GM12878 (cell line): Measurements from ENCODE around the gene SHC4. TPM values are rescaled to one million over a fixed set of nuclear protein-coding genes. Genes with fewer than 3 reads are reported as not detected.

Experiments used
- ATAC-seq: fragments of 200-7000 bp; cut with Tn5 transposase; 3 replicates; pipeline ENCODE4 v1.9.1; 2020; ENCODE audit warnings: mild to moderate bottlenecking, moderate library complexity
- BruUV-seq: library from RNA; stranded (reverse); fragments of 400-500 nt; replicated peaks from 2 replicates; lab custom pipeline; 2021; lab: Mats Ljungman, UMichigan
- CTCF ChIA-PET: fragments of 300-600 bp; sonication (Branson Sonifier 250); formaldehyde crosslinking; extraction: SDS; loops from one replicate; lab custom pipeline; 2021; ENCODE audit warnings: inconsistent platforms; lab: Yijun Ruan, JAX
- POLR2A ChIA-PET: fragments of 350-600 bp; formaldehyde crosslinking; extraction: SDS; loops from one replicate; lab custom pipeline; 2021; ENCODE audit warnings: inconsistent platforms; lab: Charles Lee
- RAD21 ChIA-PET: fragments of 300-600 bp; sonication (Branson Sonifier 250); formaldehyde crosslinking; loops from one replicate; lab custom pipeline; 2023; ENCODE audit warnings: antibody characterized with exemption; ENCODE audit not compliant: unreplicated experiment; lab: Charles Lee
- SMC1A ChIA-PET: fragments of 300-600 bp; sonication (Branson Sonifier 250); formaldehyde crosslinking; loops from one replicate; lab custom pipeline; 2023; ENCODE audit not compliant: unreplicated experiment, uncharacterized antibody; lab: Charles Lee
- DNase-seq: peaks from one replicate; pipeline ENCODE4 v3.0.0-alpha.2; 2011; ENCODE audit warnings: low read depth, low spot score
- FAIRE-seq: peaks from 3 replicates; lab custom pipeline; 2011; peaks lifted over from hg19 to GRCh38; lab: Jason Lieb, UNC
- H2AFZ ChIP-seq: 2 replicates; pipeline ENCODE4 v1.6.0; 2011; ENCODE audit warnings: low read depth, low read length, control low read depth; ENCODE audit not compliant: control insufficient read depth
- H3K27ac ChIP-seq: 2 replicates; pipeline ENCODE4 v1.5.1; 2011; ENCODE audit warnings: control low read depth; ENCODE audit not compliant: control insufficient read depth, insufficient read depth
- H3K27me3 ChIP-seq, 2 experiments: replicated peaks in 1 of 2; 2 replicates each; pipeline versions ENCODE4 v1.6.0 to v1.6.1; 2011; ENCODE audit warnings: low read length in 1 of 2; ENCODE audit not compliant: control insufficient read depth in 2 of 2, insufficient read depth in 2 of 2
- H3K36me3 ChIP-seq, 2 experiments: 2 replicates each; pipeline ENCODE4 v1.5.1; 2011; ENCODE audit warnings: low read length in 1 of 2; ENCODE audit not compliant: control insufficient read depth in 2 of 2, insufficient read depth in 2 of 2
- H3K4me1 ChIP-seq: 2 replicates; pipeline ENCODE4 v1.6.1; 2011; ENCODE audit warnings: mild to moderate bottlenecking, low read length, moderate library complexity, mixed read lengths; ENCODE audit not compliant: control insufficient read depth, insufficient read depth
- H3K4me2 ChIP-seq: 2 replicates; pipeline ENCODE4 v1.6.0; 2011; ENCODE audit warnings: control low read depth; ENCODE audit not compliant: control insufficient read depth, insufficient read depth
- H3K4me3 ChIP-seq: fragments of 200-600 bp; sonication (generic); 2 replicates; pipeline ENCODE4 v1.5.1; 2016
- H3K79me2 ChIP-seq: 2 replicates; pipeline ENCODE4 v1.6.0; 2011; ENCODE audit warnings: low read length; ENCODE audit not compliant: control insufficient read depth, insufficient read depth
- H3K9ac ChIP-seq: 2 replicates; pipeline ENCODE4 v1.8.0; 2011; ENCODE audit warnings: low read length, control low read depth, mixed read lengths; ENCODE audit not compliant: control insufficient read depth, insufficient read depth
- H3K9me3 ChIP-seq: replicated peaks from 3 replicates; pipeline ENCODE4 v1.5.1; 2011; ENCODE audit warnings: mild to moderate bottlenecking, low read length; ENCODE audit not compliant: control insufficient read depth, insufficient read depth
- H4K20me1 ChIP-seq: 2 replicates; pipeline ENCODE4 v1.6.0; 2011; ENCODE audit not compliant: control insufficient read depth, insufficient read depth
- EED ChIP-seq: sonication (generic); IDR thresholded peaks from 2 replicates; pipeline ENCODE4 v1.6.1; 2016; ENCODE audit warnings: antibody characterized with exemption, low read depth
- FOXK2 ChIP-seq: fragments of 450-650 bp; IDR thresholded peaks from 2 replicates; pipeline ENCODE4 v1.6.1; 2017; ENCODE audit warnings: mild to moderate bottlenecking, moderate library complexity
- IKZF2 ChIP-seq, 2 experiments: fragments of 450-650 bp; IDR thresholded peaks; 2 replicates each; pipeline ENCODE4 v1.6.1; 2017; ENCODE audit warnings: mild to moderate bottlenecking in 2 of 2, moderate library complexity in 2 of 2
- JUNB ChIP-seq: IDR thresholded peaks from 2 replicates; pipeline ENCODE4 v1.6.1; 2016; ENCODE audit warnings: antibody characterized with exemption, mild to moderate bottlenecking
- MEF2B ChIP-seq: fragments of 450-650 bp; IDR thresholded peaks from 2 replicates; pipeline ENCODE4 v1.6.1; 2018; ENCODE audit warnings: mild to moderate bottlenecking, moderate library complexity; ENCODE audit not compliant: partially characterized antibody, poor library complexity, severe bottlenecking
- SMC3 ChIP-seq: IDR thresholded peaks from 2 replicates; pipeline ENCODE4 v1.6.1; 2011; ENCODE audit warnings: low read length, improper control_type of control experiment, borderline replicate concordance
- WGBS: methylation state at CpG from one replicate; pipeline ENCODE4 v1.1.6; 2016; ENCODE audit warnings: low lambda C conversion rate; ENCODE audit not compliant: insufficient replicate concordance, insufficient coverage; ENCODE audit errors: missing lambda C conversion rate; 5-methylcytosine and 5-hydroxymethylcytosine counted together
- in situ Hi-C: fragments of 300-500 bp; cut with MboI; formaldehyde crosslinking; loops from 9 replicates; pipeline ENCODE4 v1.14.3; 2018; ENCODE audit warnings: mixed read lengths
- intact Hi-C: fragments of 100-400 bp; cut with micrococcal nuclease; formaldehyde crosslinking; loops from one replicate; pipeline ENCODE4 v1.14.2; 2022; ENCODE audit not compliant: unreplicated experiment
- polyA plus RNA-seq, 11 experiments: library from polyadenylated mRNA; depleted of rRNA in 4 of 11; unstranded in 6 of 11; stranded (reverse) in 5 of 11; fragments of >200 nt; fragmentation: Nextera tagmentation in 4 of 11; fragmentation: Illumina TruSeq in 1 of 11; extraction: Ambion mirVana in 4 of 11; extraction: Trizol in 1 of 11; gene quantifications; 1 replicate in 1 of 11; 2 replicates in 10 of 11; pipeline versions ENCODE4 v1.2.1 to v1.2.3, GENCODE V29; 2011 to 2016; ENCODE audit warnings: inconsistent platforms in 2 of 11, missing spikeins in 2 of 11, low read depth in 1 of 11
- total RNA-seq, 4 experiments: library from RNA; depleted of rRNA in 3 of 4; stranded (reverse); fragments of >200 nt in 3 of 4; fragmentation: Illumina TruSeq in 1 of 4; extraction: Trizol in 1 of 4; gene quantifications; 2 replicates each; pipeline versions ENCODE4 v1.2.1 to v1.2.3, GENCODE V29; 2013 to 2021

Gene SHC4
- total and polyA plus RNA-seq, 10 of the 15 experiments (the other 5 are each of a cell fraction or from before 2014, with no cell fraction given) = 0.04 to 0.87 (median 0.14) TPM

- H3K27ac ChIP-seq = no peak overlapping the region
- intact Hi-C loops = no loop called here
- no peak overlapping the region for H2AFZ ChIP-seq
- TF ChIP-seq MEF2B (peak; percentile 53), SMC3 (no peak)
- WGBS = 18% methylated on average over 3 of the region's 3 CpGs
- POLR2A ChIA-PET = interaction anchor here (0.9 kb wide), 1 partner anchor 12 kb away, joined by 3 read pairs; the partner anchor contains the start of gene EID1
- no peaks in the 10 kb centered on the region for H3K4me1 ChIP-seq
- H3K4me3 ChIP-seq = no peak overlapping the region
- DNase-seq (no peak), FAIRE-seq (no peak), ATAC-seq (peak; percentile 54)
- CTCF ChIA-PET = interaction anchor here (0.6 to 13.1 kb wide), 5 partner anchors 12 to 1443 kb away, joined by 3 to 134 read pairs (median 12); partner anchors contain the start of gene EID1
- no peak overlapping the region for H3K4me2 ChIP-seq
- no peaks in the 10 kb centered on the region; a peak in 1 of 4 replicates for H3K27me3 ChIP-seq
- H3K9me3 ChIP-seq = no peaks in the 10 kb centered on the region
- in situ Hi-C loops = loop anchor here (5.0 to 10.0 kb wide), 2 partner anchors 287 to 1139 kb away; no protein-coding TSS in a partner anchor
- SMC1A ChIA-PET = interaction anchor here (0.8 to 4.8 kb wide), 9 partner anchors 9 to 280 kb away, joined by 3 to 32 read pairs (median 4); partner anchors contain the start of genes EID1 and SHC4
- RAD21 ChIA-PET = interaction anchor here (0.9 to 1.5 kb wide), 3 partner anchors 98 to 110 kb away, joined by 3 to 6 read pairs (median 5); partner anchors contain the start of gene SHC4
- H3K9ac ChIP-seq = no peak overlapping the region
- no peaks in the 10 kb centered on the region for H3K36me3 ChIP-seq
- no peaks in the 10 kb centered on the region for H4K20me1 ChIP-seq
- H3K79me2 ChIP-seq = no peaks in the 10 kb centered on the region
- BruUV-seq = no TSS peak
Observed at GRCh38 chr15:48865370-48866079, 98.2 kb downstream of the SHC4 start.

DNA sequence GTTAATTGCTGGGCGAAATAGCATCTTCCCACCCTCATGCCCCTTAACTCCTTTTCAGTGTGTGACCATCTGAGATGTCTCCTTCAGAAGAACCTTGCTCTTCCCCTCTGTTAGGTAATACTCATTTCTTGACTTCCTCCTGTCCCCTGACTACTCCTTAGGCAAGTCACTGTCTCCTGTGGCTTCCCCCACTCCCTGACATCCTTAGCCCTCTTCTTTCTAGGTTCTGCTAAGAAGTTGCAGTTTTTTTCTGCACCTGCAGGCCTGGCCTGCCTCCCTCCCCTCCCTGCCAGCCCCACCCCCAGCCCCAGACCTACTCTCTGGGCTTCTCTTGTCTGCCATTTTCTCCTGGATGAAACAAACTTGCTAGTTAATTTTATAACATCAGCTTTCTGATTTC is 101.0 kb downstream of the SHC4 start:
- Histone ChIP-seq H3K27ac (no peak overlapping the region), H4K20me1 (no peaks in the 10 kb centered on the region), H3K4me3 (no peak overlapping the region), H3K27me3 (no peaks in the 10 kb centered on the region; a peak in 1 of 4 replicates), H3K9ac (no peak overlapping the region), H3K79me2 (no peaks in the 10 kb centered on the region), H3K4me2 (no peak overlapping the region), H3K36me3 (no peaks in the 10 kb centered on the region), H3K9me3 (no peaks in the 10 kb centered on the region), H3K4me1 (no peaks in the 10 kb centered on the region), H2AFZ (peak overlapping the region; percentile 58)
- ChIA-PET CTCF (interaction anchor here (1.0 to 13.1 kb wide), 29 partner anchors 9 to 1283 kb away, joined by 3 to 134 read pairs (median 7); partner anchors contain the start of genes EID1, FGF7, SECISBP2L and SHC4), SMC1A (interaction anchor here (0.6 to 7.3 kb wide), 27 partner anchors 8 to 1140 kb away, joined by 3 to 112 read pairs (median 6); partner anchors contain the start of genes CEP152, COPS2, FGF7 and SHC4), POLR2A (no interaction called here), RAD21 (interaction anchor here (1.0 to 3.5 kb wide), 12 partner anchors 15 to 1188 kb away, joined by 3 to 78 read pairs (median 14); partner anchors contain the start of genes EID1, FGF7 and SHC4)
- in situ Hi-C loops = loop anchor here (5.0 to 10.0 kb wide), 3 partner anchors 560 to 1280 kb away; partner anchors contain the start of gene FGF7
- DNase-seq = no peak
- intact Hi-C loops = loop anchor here (1.0 to 5.0 kb wide), 4 partner anchors 104 to 1285 kb away; partner anchors contain the start of gene SECISBP2L
- WGBS = 0% methylated on average over 1 of the region's 1 CpG
- no peak for FAIRE-seq
- no TSS peak for BruUV-seq
- peak; percentile 66 for ATAC-seq
- TF ChIP-seq EED (peak; percentile 36; the same call in 1 of the 2 replicates), JUNB (0 out of 2 replicates have a peak, but pooled peaks have one; percentile 10), IKZF2 (IDR thresholded peaks at IDR 0.05) (0 out of 4 replicates have a peak, but pooled peaks of 1 of the 2 experiments have one; percentile 13), FOXK2 (no peak)
